HL-60 (cell line): ENCODE results near the gene CHST4.

Experiments used
- DNase-seq, 2 experiments: peaks; one replicate each; pipeline ENCODE4 v3.0.0-alpha.2; 2010 to 2020; ENCODE audit warnings: low read depth in 1 of 2, low spot score in 1 of 2
- H3K27ac ChIP-seq: fragments of 250-450 bp; sonication (Bioruptor Pico); replicated peaks from 2 replicates; pipeline ENCODE4 v1.5.1; 2020; ENCODE audit warnings: mild to moderate bottlenecking, moderate library complexity
- H3K27me3 ChIP-seq: fragments of 250-450 bp; sonication (Bioruptor Pico); 2 replicates; pipeline ENCODE4 v1.5.1; 2021; ENCODE audit warnings: mild to moderate bottlenecking, moderate library complexity; ENCODE audit not compliant: insufficient read depth, poor library complexity, severe bottlenecking
- H3K4me3 ChIP-seq: replicated peaks from 2 replicates; pipeline ENCODE4 v1.5.1; 2011; ENCODE audit warnings: mild to moderate bottlenecking, control low read depth, low read length; ENCODE audit not compliant: insufficient read depth
- CTCF ChIP-seq: IDR thresholded peaks from one replicate; pipeline ENCODE4 v1.5.1; 2011; ENCODE audit warnings: low read length, control low read depth, inconsistent platforms; ENCODE audit not compliant: insufficient read depth
- GABPA ChIP-seq: IDR thresholded peaks from 2 replicates; pipeline ENCODE4 v1.6.1; 2012; ENCODE audit warnings: low read depth
- POLR2AphosphoS5 ChIP-seq: IDR thresholded peaks from 2 replicates; pipeline ENCODE4 v1.6.1; 2012; ENCODE audit warnings: low read depth
- REST ChIP-seq: IDR thresholded peaks from 2 replicates; pipeline ENCODE4 v1.6.1; 2012; ENCODE audit warnings: low read depth; ENCODE audit not compliant: insufficient replicate concordance
- SPI1 ChIP-seq: IDR thresholded peaks from 2 replicates; pipeline ENCODE4 v1.6.1; 2012; ENCODE audit warnings: low read depth, mild to moderate bottlenecking, borderline replicate concordance

Gene CHST4

GRCh38 chr16:71490361-71490760, 35.9 kb upstream of the CHST4 start:
- H3K27ac ChIP-seq: no peak overlapping the region
- TF ChIP-seq POLR2AphosphoS5 (no peak), REST (no peak), CTCF (no peak), SPI1 (no peak), GABPA (no peak)

GRCh38 chr16:71491054-71491453, 35.2 kb upstream of the CHST4 start:
- H3K27ac ChIP-seq: no peak overlapping the region
- no peaks in the 10 kb centered on the region for H3K27me3 ChIP-seq
- TF ChIP-seq CTCF (no peak), SPI1 (no peak), POLR2AphosphoS5 (no peak), GABPA (no peak), REST (no peak)

More at GRCh38 chr16:71490361-71490760, 35.9 kb upstream of the CHST4 start:
- DNase-seq: no peak
- Histone ChIP-seq H3K27me3 (no peaks in the 10 kb centered on the region), H3K4me3 (no peak overlapping the region)

GRCh38 chr16:71492786-71493185, 33.4 kb upstream of the CHST4 start:
- Histone ChIP-seq H3K27me3 (no peaks in the 10 kb centered on the region), H3K4me3 (no peak overlapping the region), H3K27ac (no peak overlapping the region)
- DNase-seq: no peak
- no peak for TF ChIP-seq REST
- TF ChIP-seq POLR2AphosphoS5: no peak
- no peak for TF ChIP-seq SPI1
- no peak for TF ChIP-seq CTCF
- TF ChIP-seq GABPA: no peak

More at GRCh38 chr16:71491054-71491453, 35.2 kb upstream of the CHST4 start:
- DNase-seq: no peak
- no peak overlapping the region for H3K4me3 ChIP-seq
